Esophagus squamous epithelium (tissue), 4 donors: ENCODE results near the gene WFDC5.
A peak's percentile ranks its signal among the peaks of the same experiment; 100 is the strongest.

Experiments
- CTCF ChIP-seq, 6 experiments: fragments of 450-650 bp in 4 of 6; fragments of 200-600 bp in 2 of 6; sonication (generic) in 2 of 6; IDR thresholded peaks; one replicate each; pipeline ENCODE4 v1.5.1; 2016 to 2019; ENCODE audit warnings: antibody characterized with exemption in 6 of 6, mild to moderate bottlenecking in 4 of 6, moderate library complexity in 4 of 6
- POLR2A ChIP-seq, 4 donors: fragments of 450-650 bp; IDR thresholded peaks; one replicate each; pipeline ENCODE4 v1.6.1; 2017; ENCODE audit warnings: antibody characterized with exemption in 4 of 4, mild to moderate bottlenecking in 4 of 4, moderate library complexity in 3 of 4

- TF ChIP-seq CTCF (IDR thresholded peaks at IDR 0.05), result peak; percentile 35 to 75 (median 63)
- TF ChIP-seq POLR2A (IDR thresholded peaks at IDR 0.05), result no peak
Observed at GRCh38 chr20:45095805-45096238, 19.2 kb downstream of the WFDC5 start.
